Measurements from ENCODE around the gene SLC12A2.

The SLC12A2 gene

GRCh38 chr5:128097781-128098180, 14.2 kb downstream of the SLC12A2 start:
- DNase-seq (ENCODE audit: extremely low read depth, low read depth) = no peak
- no peak for TF ChIP-seq CTCF (IDR thresholded peaks at IDR 0.05; ENCODE audit: low read depth, low read length)

- no peak for TF ChIP-seq CTCF (IDR thresholded peaks at IDR 0.05; ENCODE audit: low read depth, low read length)
- DNase-seq (ENCODE audit: extremely low read depth, low read depth) = no peak
Measured at GRCh38 chr5:128099944-128100343, 16.4 kb downstream of the SLC12A2 start.

- no peak for DNase-seq (ENCODE audit: extremely low read depth, low read depth)
- TF ChIP-seq CTCF (IDR thresholded peaks at IDR 0.05; ENCODE audit: low read depth, low read length) = no peak
Measured at GRCh38 chr5:128100860-128101557, 17.4 kb downstream of the SLC12A2 start.

GRCh38 chr5:128101676-128102075, 18.1 kb downstream of the SLC12A2 start:
- no peak for TF ChIP-seq CTCF (IDR thresholded peaks at IDR 0.05; ENCODE audit: low read depth, low read length)
- no peak for DNase-seq (ENCODE audit: extremely low read depth, low read depth)

GRCh38 chr5:128105203-128105602, 21.6 kb downstream of the SLC12A2 start:
- no peak for TF ChIP-seq CTCF (IDR thresholded peaks at IDR 0.05; ENCODE audit: low read depth, low read length)
- no peak for DNase-seq (ENCODE audit: extremely low read depth, low read depth)

GRCh38 chr5:128109138-128109537, 25.6 kb downstream of the SLC12A2 start:
- DNase-seq (ENCODE audit: extremely low read depth, low read depth) = no peak
- no peak for TF ChIP-seq CTCF (IDR thresholded peaks at IDR 0.05; ENCODE audit: low read depth, low read length)

GRCh38 chr5:128109766-128110165, 26.2 kb downstream of the SLC12A2 start:
- TF ChIP-seq CTCF (IDR thresholded peaks at IDR 0.05; ENCODE audit: low read depth, low read length) = no peak
- no peak for DNase-seq (ENCODE audit: extremely low read depth, low read depth)
